Fibroblast of villous mesenchyme (primary cell): ENCODE measurements around the gene SPACA4. TPM values are rescaled to one million over a fixed set of nuclear protein-coding genes. Genes with fewer than 3 reads are reported as not detected.
A peak's percentile ranks its signal among the peaks of the same experiment; 100 is the strongest.

Experiments used
- DNase-seq: peaks from one replicate; pipeline ENCODE4 v3.0.0-alpha.2; 2010; ENCODE audit warnings: low read depth
- H3K4me3 ChIP-seq: 2 replicates; pipeline ENCODE4 v1.5.1; 2011; ENCODE audit warnings: low read depth, mild to moderate bottlenecking, low read length
- CTCF ChIP-seq: IDR thresholded peaks from 2 replicates; pipeline ENCODE4 v1.5.1; 2012; ENCODE audit warnings: low read depth, mild to moderate bottlenecking, low read length; ENCODE audit not compliant: insufficient read depth
- total RNA-seq: library from RNA; depleted of rRNA; stranded (reverse); fragments of >200 nt; gene quantifications from 2 replicates; pipeline ENCODE4 v1.2.3, GENCODE V29; 2012

The SPACA4 gene
- total RNA-seq, 1 donor = not detected

GRCh38 chr19:48634424-48635262, 28.1 kb downstream of the SPACA4 start:
- H3K4me3 ChIP-seq = peak overlapping the region; percentile 41
- no peak for TF ChIP-seq CTCF
- DNase-seq = peak; percentile 97

- peak; percentile 47 for DNase-seq
- peak overlapping the region; percentile 61 for H3K4me3 ChIP-seq
- no peak for TF ChIP-seq CTCF
These were observed 28.9 kb downstream of the SPACA4 start for GRCh38 chr19:48635263-48635965.

GRCh38 chr19:48635966-48636858, 29.7 kb downstream of the SPACA4 start:
- no peak for TF ChIP-seq CTCF
- DNase-seq = no peak
- H3K4me3 ChIP-seq = peak overlapping the region; percentile 61

- H3K4me3 ChIP-seq = peak within 1 kb of the TSS; percentile 71
- TF ChIP-seq CTCF = peak; percentile 20
- DNase-seq = no peak
These were observed 30.4 kb downstream of the SPACA4 start, which contains the start of gene DBP for GRCh38 chr19:48636859-48637448. Gene DBP (minus strand): TSS chr19:48637379. CDS start chr19:48636994, 385 bp downstream.

- peak; percentile 100 for DNase-seq
- TF ChIP-seq CTCF = no peak
- H3K4me3 ChIP-seq = peak overlapping the region; percentile 71
These were observed 31.0 kb downstream of the SPACA4 start for GRCh38 chr19:48637449-48637947.
